ENCODE results near the gene CSAG1.
"Not testable (repeated sequence)": the region's sequence is repeated elsewhere in the genome, so short reads cannot be mapped to it uniquely, and the experiment has no call there.

Gene CSAG1

DNA sequence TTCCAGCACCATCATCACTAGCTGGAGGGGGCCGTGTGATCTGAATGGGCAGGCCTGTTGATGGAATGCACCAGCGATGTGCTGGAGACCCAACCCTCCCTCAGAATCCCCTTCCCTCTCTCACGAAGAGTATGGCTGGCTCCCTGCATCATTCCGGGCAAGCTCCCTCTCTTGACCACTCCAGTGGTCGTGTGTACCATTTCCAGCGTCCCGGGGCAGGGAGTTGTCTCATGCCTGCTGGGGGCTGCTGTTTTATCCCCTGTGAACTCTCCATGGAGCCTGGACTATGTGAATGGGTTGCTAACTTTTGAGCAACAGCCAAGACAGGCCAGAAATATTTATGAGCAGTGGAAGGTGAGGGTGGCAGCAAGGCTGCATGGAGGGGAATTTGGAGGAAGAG, 8.1 kb downstream of the CSAG1 start:
- H3K4me1 Mint-ChIP-seq, result no peaks in the 10 kb centered on the region
- H3K36me3 Mint-ChIP-seq (ENCODE audit: low read depth), result no peaks in the 10 kb centered on the region
- DNase-seq, result no peak
- H3K27me3 Mint-ChIP-seq, result peaks cover 3% of the 10 kb centered on the region
- no peak overlapping the region for H3K4me3 Mint-ChIP-seq
- no peak for ATAC-seq
- no peaks in the 10 kb centered on the region for H3K9me3 Mint-ChIP-seq
- no peak overlapping the region for H3K27ac Mint-ChIP-seq

DNA sequence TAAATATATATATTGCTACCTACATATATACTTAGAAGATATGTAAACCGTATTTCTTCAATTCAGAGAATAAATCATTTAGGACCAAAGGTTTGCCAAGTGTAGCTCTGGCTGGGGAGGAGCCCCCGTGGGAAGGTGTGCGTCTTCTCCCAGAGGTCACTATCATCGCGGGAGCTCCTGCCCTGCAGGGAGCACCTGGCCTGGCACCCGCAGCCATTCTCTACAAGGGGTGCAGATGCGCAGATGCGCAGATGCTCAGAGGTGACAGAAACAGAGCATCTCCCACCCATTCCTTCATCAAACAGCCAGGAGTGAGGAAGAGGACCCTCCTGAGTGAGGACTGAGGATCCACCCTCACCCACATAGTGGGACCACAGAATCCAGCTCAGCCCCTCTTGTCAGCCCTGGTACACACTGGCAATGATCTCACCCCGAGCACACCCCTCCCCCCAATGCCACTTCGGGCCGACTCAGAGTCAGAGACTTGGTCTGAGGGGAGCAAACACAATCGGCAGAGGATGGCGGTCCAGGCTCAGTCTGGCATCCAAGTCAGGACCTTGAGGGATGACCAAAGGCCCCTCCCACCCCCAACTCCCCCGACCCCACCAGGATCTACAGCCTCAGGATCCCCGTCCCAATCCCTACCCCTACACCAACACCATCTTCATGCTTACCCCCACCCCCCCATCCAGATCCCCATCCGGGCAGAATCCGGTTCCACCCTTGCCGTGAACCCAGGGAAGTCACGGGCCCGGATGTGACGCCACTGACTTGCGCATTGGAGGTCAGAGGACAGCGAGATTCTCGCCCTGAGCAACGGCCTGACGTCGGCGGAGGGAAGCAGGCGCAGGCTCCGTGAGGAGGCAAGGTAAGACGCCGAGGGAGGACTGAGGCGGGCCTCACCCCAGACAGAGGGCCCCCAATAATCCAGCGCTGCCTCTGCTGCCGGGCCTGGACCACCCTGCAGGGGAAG, 19.4 kb downstream of the CSAG1 start, which contains the start of gene MAGEA2B:
Gene MAGEA2B, plus strand, starts transcription at position 814 of the 973 bp plus-strand sequence. CDS start 2,479 bp downstream, outside the sequence.
- H3K9me3 Mint-ChIP-seq; H3K27me3 Mint-ChIP-seq; ATAC-seq; H3K36me3 Mint-ChIP-seq (ENCODE audit: low read depth); H3K4me1 Mint-ChIP-seq; H3K27ac Mint-ChIP-seq; H3K4me3 Mint-ChIP-seq; DNase-seq: not testable (repeated sequence)

GRCh38 chrX:152713195-152713594, 20.3 kb downstream of the CSAG1 start:
- not testable (repeated sequence) for H3K36me3 Mint-ChIP-seq (ENCODE audit: low read depth); H3K9me3 Mint-ChIP-seq; H3K4me1 Mint-ChIP-seq

GRCh38 chrX:152709173-152709572, 24.3 kb downstream of the CSAG1 start, which contains the start of gene CSAG2:
Gene CSAG2, minus strand, starts transcription at chrX:152709273. Its CDS starts 161 bp downstream, at chrX:152709112.
- not testable (repeated sequence) for H3K36me3 Mint-ChIP-seq (ENCODE audit: low read depth); H3K27me3 Mint-ChIP-seq; H3K4me3 Mint-ChIP-seq; ATAC-seq; DNase-seq; H3K9me3 Mint-ChIP-seq; H3K27ac Mint-ChIP-seq; H3K4me1 Mint-ChIP-seq

More at GRCh38 chrX:152713195-152713594, 20.3 kb downstream of the CSAG1 start:
- H3K27ac Mint-ChIP-seq, H3K27me3 Mint-ChIP-seq, H3K4me3 Mint-ChIP-seq, ATAC-seq, DNase-seq: not testable (repeated sequence)

DNA sequence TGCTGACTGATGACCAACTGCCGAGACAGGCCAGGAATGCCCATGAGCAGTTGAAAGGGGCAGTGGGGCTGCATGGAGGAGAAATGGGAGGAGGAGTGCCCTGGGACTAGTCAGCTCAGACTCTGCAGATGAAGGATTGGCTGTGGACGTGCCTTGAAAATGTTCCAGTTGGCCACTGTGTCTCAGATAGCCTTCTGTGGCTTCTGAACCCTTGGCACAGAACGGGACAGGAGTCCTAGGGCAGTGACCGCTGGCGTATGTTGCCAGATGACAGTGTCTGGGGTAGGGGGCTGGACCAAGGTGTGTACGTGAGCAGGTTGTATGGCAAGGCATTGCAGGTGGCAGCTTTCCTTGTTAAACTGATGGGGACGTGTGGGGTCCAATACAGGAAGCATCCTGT, 27.0 kb downstream of the CSAG1 start:
- H3K4me3 Mint-ChIP-seq; ATAC-seq; H3K9me3 Mint-ChIP-seq; H3K27ac Mint-ChIP-seq; DNase-seq; H3K36me3 Mint-ChIP-seq (ENCODE audit: low read depth); H3K27me3 Mint-ChIP-seq; H3K4me1 Mint-ChIP-seq: not testable (repeated sequence)

DNA sequence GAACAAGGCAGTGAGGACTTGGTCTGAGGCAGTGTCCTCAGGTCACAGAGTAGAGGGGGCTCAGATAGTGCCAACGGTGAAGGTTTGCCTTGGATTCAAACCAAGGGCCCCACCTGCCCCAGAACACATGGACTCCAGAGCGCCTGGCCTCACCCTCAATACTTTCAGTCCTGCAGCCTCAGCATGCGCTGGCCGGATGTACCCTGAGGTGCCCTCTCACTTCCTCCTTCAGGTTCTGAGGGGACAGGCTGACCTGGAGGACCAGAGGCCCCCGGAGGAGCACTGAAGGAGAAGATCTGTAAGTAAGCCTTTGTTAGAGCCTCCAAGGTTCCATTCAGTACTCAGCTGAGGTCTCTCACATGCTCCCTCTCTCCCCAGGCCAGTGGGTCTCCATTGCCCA, 33.1 kb downstream of the CSAG1 start:
- H3K4me1 Mint-ChIP-seq, H3K27ac Mint-ChIP-seq: not testable (repeated sequence)

DNA sequence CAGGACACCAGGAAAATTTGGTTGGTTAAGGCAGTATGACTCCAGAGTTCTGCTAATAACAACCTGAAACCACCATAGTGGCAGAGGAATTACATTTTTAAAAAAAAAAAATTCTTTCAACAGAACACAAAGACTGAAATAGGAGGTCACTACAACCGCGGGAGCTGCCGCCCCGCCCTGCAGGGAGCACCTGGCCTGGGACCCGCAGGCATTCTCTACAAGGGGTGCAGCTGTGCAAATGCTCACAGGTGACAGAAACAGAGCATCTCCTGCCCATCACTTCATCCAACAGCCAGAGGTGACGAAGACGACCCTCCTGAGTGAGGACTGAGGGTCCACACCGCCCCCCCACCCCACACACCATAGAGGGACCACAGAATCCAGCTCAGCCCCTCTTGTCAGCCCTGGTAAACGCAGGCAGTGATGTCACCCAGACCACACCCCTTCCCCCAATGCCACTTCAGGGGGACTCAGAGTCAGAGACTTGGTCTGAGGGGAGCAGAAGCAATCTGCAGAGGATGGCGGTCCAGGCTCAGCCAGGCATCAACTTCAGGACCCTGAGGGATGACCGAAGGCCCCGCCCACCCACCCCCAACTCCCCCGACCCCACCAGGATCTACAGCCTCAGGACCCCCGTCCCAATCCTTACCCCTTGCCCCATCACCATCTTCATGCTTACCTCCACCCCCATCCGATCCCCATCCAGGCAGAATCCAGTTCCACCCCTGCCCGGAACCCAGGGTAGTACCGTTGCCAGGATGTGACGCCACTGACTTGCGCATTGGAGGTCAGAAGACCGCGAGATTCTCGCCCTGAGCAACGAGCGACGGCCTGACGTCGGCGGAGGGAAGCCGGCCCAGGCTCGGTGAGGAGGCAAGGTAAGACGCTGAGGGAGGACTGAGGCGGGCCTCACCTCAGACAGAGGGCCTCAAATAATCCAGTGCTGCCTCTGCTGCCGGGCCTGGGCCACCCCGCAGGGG, 35.3 kb downstream of the CSAG1 start, which contains the start of gene MAGEA3:
Gene MAGEA3, plus strand, starts transcription at position 843 of the 980 bp plus-strand sequence. CDS start 2,039 bp downstream, outside the sequence.
- not testable (repeated sequence) for H3K4me1 Mint-ChIP-seq; H3K4me3 Mint-ChIP-seq; H3K27me3 Mint-ChIP-seq; H3K27ac Mint-ChIP-seq; DNase-seq; H3K9me3 Mint-ChIP-seq; H3K36me3 Mint-ChIP-seq (ENCODE audit: low read depth); ATAC-seq

More for the DNA sequence above, 33.1 kb downstream of the CSAG1 start:
- not testable (repeated sequence) for H3K27me3 Mint-ChIP-seq; H3K9me3 Mint-ChIP-seq; H3K4me3 Mint-ChIP-seq; DNase-seq; ATAC-seq; H3K36me3 Mint-ChIP-seq (ENCODE audit: low read depth)

- DNase-seq; H3K4me1 Mint-ChIP-seq; H3K27me3 Mint-ChIP-seq; H3K27ac Mint-ChIP-seq; H3K9me3 Mint-ChIP-seq; H3K36me3 Mint-ChIP-seq (ENCODE audit: low read depth); H3K4me3 Mint-ChIP-seq: not testable (repeated sequence)
- ATAC-seq, result peak; percentile 61
These were observed 52.5 kb downstream of the CSAG1 start for GRCh38 chrX:152681012-152681411.

All from activated naive CD8-positive, alpha-beta T cell treated with anti-CD3 and anti-CD28 coated beads, Interleukin-2, amount 50 U/mL, for 24 hours (primary cell).